ENCODE measurements around the gene CARM1.

CARM1 gene

GRCh38 chr19:10908380-10908960 is 37.1 kb downstream of the CARM1 start:
- H3K4me3 ChIP-seq (replicated peaks in 1 of 2; ENCODE audit: low read depth in 2 of 2, low read length in 2 of 2): no peak overlapping the region
- no peak for DNase-seq (ENCODE audit: low read depth in 2 of 2)
- TF ChIP-seq CTCF (IDR thresholded peaks at IDR 0.05; ENCODE audit: low read depth, low read length): no peak

- no peak for TF ChIP-seq CTCF (IDR thresholded peaks at IDR 0.05; ENCODE audit: low read depth, low read length)
Measured at GRCh38 chr19:10911579-10912363, 40.4 kb downstream of the CARM1 start.

DNA sequence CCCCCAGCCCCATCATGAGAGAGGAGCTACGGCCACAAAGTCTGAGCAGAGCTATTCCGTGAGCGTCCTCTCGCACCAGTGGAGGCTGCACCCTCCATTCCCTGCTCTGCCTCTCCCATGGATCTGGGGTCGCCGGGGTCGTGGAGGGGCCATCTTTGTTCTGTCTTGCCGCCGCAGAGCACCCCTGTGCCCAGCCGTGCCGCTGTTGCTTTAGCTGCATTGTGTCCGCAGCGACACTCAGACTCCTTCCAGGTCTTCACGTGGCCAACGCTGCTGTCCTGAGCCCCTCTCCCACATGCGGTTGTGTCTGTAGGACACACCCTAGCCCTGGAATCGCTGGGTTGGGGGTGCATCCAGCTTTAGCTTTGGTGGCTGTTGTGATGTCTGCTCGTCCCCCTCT is 41.3 kb downstream of the CARM1 start:
- no peak for TF ChIP-seq CTCF (IDR thresholded peaks at IDR 0.05; ENCODE audit: low read depth, low read length)
- DNase-seq (ENCODE audit: low read depth in 2 of 2): no peak
- H3K4me3 ChIP-seq (replicated peaks in 1 of 2; ENCODE audit: low read depth in 2 of 2, low read length in 2 of 2): no peak overlapping the region

More at GRCh38 chr19:10911579-10912363, 40.4 kb downstream of the CARM1 start:
- H3K4me3 ChIP-seq (replicated peaks in 1 of 2; ENCODE audit: low read depth in 2 of 2, low read length in 2 of 2): no peak overlapping the region
- no peak for DNase-seq (ENCODE audit: low read depth in 2 of 2)

GRCh38 chr19:10913716-10914340 is 42.5 kb downstream of the CARM1 start:
- no peak for DNase-seq (ENCODE audit: low read depth in 2 of 2)
- no peak overlapping the region for H3K4me3 ChIP-seq (replicated peaks in 1 of 2; ENCODE audit: low read depth in 2 of 2, low read length in 2 of 2)
- no peak for TF ChIP-seq CTCF (IDR thresholded peaks at IDR 0.05; ENCODE audit: low read depth, low read length)

DNA sequence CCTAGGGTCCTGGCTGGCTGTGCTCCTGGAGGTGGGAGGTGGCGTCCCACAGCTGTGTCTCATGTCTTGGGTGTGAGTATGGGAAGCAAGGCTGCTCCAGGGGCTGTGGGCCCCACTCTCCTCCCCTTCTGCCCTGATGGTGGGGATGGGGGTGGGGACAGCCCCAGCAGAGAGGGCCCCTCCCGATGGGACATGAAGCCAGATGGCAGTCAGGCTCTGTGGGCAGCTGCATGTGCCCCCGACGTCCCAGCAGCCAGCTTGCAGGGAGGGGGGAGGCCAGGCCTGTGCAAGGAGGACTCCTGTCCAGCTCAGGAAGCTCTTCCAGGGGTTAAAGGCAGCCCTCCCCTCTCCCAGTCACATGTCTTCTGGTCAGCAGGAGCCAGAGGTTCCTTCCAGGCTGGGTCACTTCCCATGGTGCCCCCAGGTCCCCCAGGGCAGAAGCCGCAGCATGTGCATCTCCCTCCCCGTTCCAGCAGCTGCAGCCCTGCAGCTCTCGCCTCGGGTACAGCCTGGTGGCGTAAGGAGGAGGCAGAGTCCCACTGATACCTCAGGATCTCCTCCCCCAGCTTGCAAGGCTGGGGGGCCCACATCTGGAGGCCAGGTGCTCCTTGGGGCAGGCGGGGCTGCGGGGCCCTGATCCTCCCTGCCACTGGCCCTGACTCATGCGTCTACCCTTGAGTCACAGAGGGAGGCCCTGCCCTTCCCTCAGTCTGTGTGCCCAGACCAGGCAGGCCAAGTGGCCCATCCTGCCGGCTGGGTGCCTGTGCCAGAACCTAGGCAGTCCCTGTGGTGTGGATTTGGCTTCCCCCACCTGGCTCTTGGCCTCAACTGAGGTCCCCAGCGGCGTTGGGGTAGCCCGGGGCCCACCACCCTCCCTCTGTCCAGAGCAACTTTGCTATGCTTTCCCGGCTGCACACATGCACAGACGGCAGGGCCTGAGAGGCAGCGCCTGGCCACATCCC is 44.1 kb downstream of the CARM1 start:
- peak; percentile 22 for TF ChIP-seq CTCF (IDR thresholded peaks at IDR 0.05; ENCODE audit: low read depth, low read length)
- no peak overlapping the region for H3K4me3 ChIP-seq (replicated peaks in 1 of 2; ENCODE audit: low read depth in 2 of 2, low read length in 2 of 2)
- DNase-seq (ENCODE audit: low read depth in 2 of 2): peak; percentile 66 to 87

GRCh38 chr19:10916602-10917001 is 45.2 kb downstream of the CARM1 start:
- TF ChIP-seq CTCF (IDR thresholded peaks at IDR 0.05; ENCODE audit: low read depth, low read length): no peak
- no peak for DNase-seq (ENCODE audit: low read depth in 2 of 2)

More at GRCh38 chr19:10916602-10917001, 45.2 kb downstream of the CARM1 start:
- no peak overlapping the region for H3K4me3 ChIP-seq (replicated peaks in 1 of 2; ENCODE audit: low read depth in 2 of 2, low read length in 2 of 2)
